WTC11 (cell line): ENCODE results near the gene TYSND1.

Experiments
- CREB1 ChIP-seq: sonication (generic); formaldehyde crosslinking; IDR thresholded peaks from 2 replicates; pipeline ENCODE4 v1.8.0; 2023; ENCODE audit warnings: mild to moderate bottlenecking, missing genetic modification reagents
- CTCF ChIP-seq: fragments of 200-600 bp; IDR thresholded peaks from 2 replicates; pipeline ENCODE4 v1.8.0; 2022; ENCODE audit warnings: antibody characterized with exemption
- HMGXB4 ChIP-seq: sonication (generic); formaldehyde crosslinking; IDR thresholded peaks from 2 replicates; pipeline ENCODE4 v1.8.1; 2023; ENCODE audit warnings: mild to moderate bottlenecking, moderate library complexity, missing genetic modification reagents
- OVOL2 ChIP-seq: fragments of 250-450 bp; sonication (Bioruptor Pico); IDR thresholded peaks from 2 replicates; pipeline ENCODE4 v1.9.0; 2021; ENCODE audit warnings: mild to moderate bottlenecking, borderline replicate concordance
- ZNF532 ChIP-seq: fragments of 250-450 bp; sonication (Bioruptor Pico); IDR thresholded peaks from 2 replicates; pipeline ENCODE4 v1.9.0; 2021; ENCODE audit warnings: mild to moderate bottlenecking, borderline replicate concordance

- TF ChIP-seq CTCF (no peak), CREB1 (no peak), HMGXB4 (CRISPR knock-in tag) (no peak), OVOL2 (CRISPR knock-in tag) (no peak), ZNF532 (no peak)
These were observed 44.1 kb upstream of the TYSND1 start for GRCh38 chr10:70190581-70190980.
